GM23338 (cell line): ENCODE results near the gene GPR32.

Source experiments
- CREB1 ChIP-seq: fragments of 250-450 bp; sonication (Bioruptor Pico); IDR thresholded peaks from 2 replicates; pipeline ENCODE4 v1.5.0; 2020; ENCODE audit warnings: low read depth, mild to moderate bottlenecking, moderate library complexity
- CTCF ChIP-seq, 2 experiments: fragments of 200-600 bp in 1 of 2; sonication (generic) in 1 of 2; conservative IDR thresholded peaks; 2 replicates each; pipeline versions ENCODE4 v1.5.1 to v1.6.1; 2016 to 2017; ENCODE audit warnings: antibody characterized with exemption in 2 of 2, low read depth in 2 of 2, mild to moderate bottlenecking in 2 of 2, moderate library complexity in 1 of 2
- ETS1 ChIP-seq: IDR thresholded peaks from 2 replicates; pipeline ENCODE4 v1.6.1; 2016; ENCODE audit warnings: antibody characterized with exemption
- EZH2 ChIP-seq: fragments of 200-600 bp; sonication (generic); IDR thresholded peaks from one replicate; pipeline ENCODE4 v1.8.0; 2017; ENCODE audit warnings: antibody characterized with exemption, mild to moderate bottlenecking, low read depth; ENCODE audit not compliant: unreplicated experiment
- EZH2phosphoT487 ChIP-seq: fragments of 200-600 bp; sonication (generic); IDR thresholded peaks from one replicate; pipeline ENCODE4 v1.8.1; 2018; ENCODE audit warnings: antibody characterized with exemption; ENCODE audit not compliant: unreplicated experiment
- JUNB ChIP-seq: IDR thresholded peaks from one replicate; pipeline ENCODE4 v1.6.1; 2016; ENCODE audit warnings: antibody characterized with exemption; ENCODE audit not compliant: unreplicated experiment
- NANOG ChIP-seq: IDR thresholded peaks from 2 replicates; pipeline ENCODE4 v1.6.1; 2016; ENCODE audit warnings: antibody characterized with exemption, borderline replicate concordance
- REST ChIP-seq: IDR thresholded peaks from one replicate; pipeline ENCODE4 v1.6.1; 2018; ENCODE audit warnings: antibody characterized with exemption; ENCODE audit not compliant: unreplicated experiment

- TF ChIP-seq CTCF (conservative IDR thresholded peaks at IDR 0.05; ENCODE audit: low read depth in 2 of 2) (no peak), REST (no peak), JUNB (no peak), EZH2 (peak; percentile 9), EZH2phosphoT487 (no peak), ETS1 (no peak), NANOG (no peak), CREB1 (CRISPR knock-in tag) (no peak)
These were observed 46.3 kb upstream of the GPR32 start for GRCh38 chr19:50723735-50724521.
